DOHH2 (cell line): ENCODE data around the gene LCT.

Experiments used
- EZH2phosphoT487 ChIP-seq: fragments of 200-600 bp; sonication (generic); IDR thresholded peaks from 2 replicates; pipeline ENCODE4 v1.6.1; 2017; ENCODE audit warnings: borderline replicate concordance, mild to moderate bottlenecking, antibody characterized with exemption, low read length, moderate library complexity, mixed read lengths
- TF ChIP-seq, protein P1 (sequence below): fragments of 200-600 bp; sonication (generic); IDR thresholded peaks from one replicate; pipeline ENCODE4 v1.5.1; 2014; ENCODE audit warnings: antibody characterized with exemption, mild to moderate bottlenecking, low read depth, low read length; ENCODE audit not compliant: poor library complexity, severe bottlenecking

DNA sequence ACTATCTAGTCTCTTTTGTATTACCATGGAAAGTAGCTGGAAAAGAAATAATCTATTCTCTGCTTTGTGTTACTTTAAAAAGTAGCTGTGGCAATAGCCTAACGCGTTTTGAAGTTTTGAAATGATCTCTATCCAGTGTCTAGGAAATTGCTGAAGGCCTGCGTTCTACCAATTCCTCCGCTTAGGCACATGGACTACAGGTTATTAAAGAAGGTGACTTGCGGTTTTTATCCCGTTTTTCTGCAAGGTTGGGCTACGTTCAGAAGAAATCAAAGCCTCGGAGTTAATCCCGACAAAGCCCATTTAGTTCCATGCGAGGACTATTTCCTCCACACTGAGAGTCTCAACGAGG is 96.0 kb downstream of the LCT start:
- TF ChIP-seq, protein P1, sequence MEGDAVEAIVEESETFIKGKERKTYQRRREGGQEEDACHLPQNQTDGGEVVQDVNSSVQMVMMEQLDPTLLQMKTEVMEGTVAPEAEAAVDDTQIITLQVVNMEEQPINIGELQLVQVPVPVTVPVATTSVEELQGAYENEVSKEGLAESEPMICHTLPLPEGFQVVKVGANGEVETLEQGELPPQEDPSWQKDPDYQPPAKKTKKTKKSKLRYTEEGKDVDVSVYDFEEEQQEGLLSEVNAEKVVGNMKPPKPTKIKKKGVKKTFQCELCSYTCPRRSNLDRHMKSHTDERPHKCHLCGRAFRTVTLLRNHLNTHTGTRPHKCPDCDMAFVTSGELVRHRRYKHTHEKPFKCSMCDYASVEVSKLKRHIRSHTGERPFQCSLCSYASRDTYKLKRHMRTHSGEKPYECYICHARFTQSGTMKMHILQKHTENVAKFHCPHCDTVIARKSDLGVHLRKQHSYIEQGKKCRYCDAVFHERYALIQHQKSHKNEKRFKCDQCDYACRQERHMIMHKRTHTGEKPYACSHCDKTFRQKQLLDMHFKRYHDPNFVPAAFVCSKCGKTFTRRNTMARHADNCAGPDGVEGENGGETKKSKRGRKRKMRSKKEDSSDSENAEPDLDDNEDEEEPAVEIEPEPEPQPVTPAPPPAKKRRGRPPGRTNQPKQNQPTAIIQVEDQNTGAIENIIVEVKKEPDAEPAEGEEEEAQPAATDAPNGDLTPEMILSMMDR: no peak
- no peak for TF ChIP-seq EZH2phosphoT487
